ENCODE data around the gene NEURL4.
"Not testable (repeated sequence)": the region's sequence is repeated elsewhere in the genome, so short reads cannot be mapped to it uniquely, and the experiment has no call there.

The NEURL4 gene

GRCh38 chr17:7347630-7348477, 18.7 kb upstream of the NEURL4 start:
- Histone ChIP-seq H3K36me3 (ENCODE audit: control insufficient read depth, insufficient read depth, low read length) (no peaks in the 10 kb centered on the region), H3K27ac (ENCODE audit: low read length) (no peak overlapping the region), H3K4me1 (ENCODE audit: control insufficient read depth, insufficient read depth, low read length) (peaks cover 3% of the 10 kb centered on the region; the same call in 1 of the 2 replicates), H3K4me3 (ENCODE audit: low read length) (no peak overlapping the region), H3K27me3 (ENCODE audit: control insufficient read depth, insufficient read depth, low read length) (no peaks in the 10 kb centered on the region), H3K9me3 (ENCODE audit: control insufficient read depth, insufficient read depth, low read length) (no peaks in the 10 kb centered on the region)
- no CpG with 5 or more reads among the region's 19 CpGs for WGBS (ENCODE audit: insufficient coverage, insufficient read length)
- DNase-seq (ENCODE audit: low read depth, low spot score): no peak

- Histone ChIP-seq H3K27me3 (ENCODE audit: control insufficient read depth, insufficient read depth, low read length) (no peaks in the 10 kb centered on the region), H3K4me1 (ENCODE audit: control insufficient read depth, insufficient read depth, low read length) (peaks cover 3% of the 10 kb centered on the region; the same call in 1 of the 2 replicates), H3K9me3 (ENCODE audit: control insufficient read depth, insufficient read depth, low read length) (no peaks in the 10 kb centered on the region), H3K27ac (ENCODE audit: low read length) (no peak overlapping the region), H3K36me3 (ENCODE audit: control insufficient read depth, insufficient read depth, low read length) (no peaks in the 10 kb centered on the region), H3K4me3 (ENCODE audit: low read length) (no peak overlapping the region)
- WGBS (ENCODE audit: insufficient coverage, insufficient read length): no CpG with 5 or more reads among the region's 18 CpGs
- DNase-seq (ENCODE audit: low read depth, low spot score): no peak
These were observed 17.9 kb upstream of the NEURL4 start for GRCh38 chr17:7346761-7347614.

DNA sequence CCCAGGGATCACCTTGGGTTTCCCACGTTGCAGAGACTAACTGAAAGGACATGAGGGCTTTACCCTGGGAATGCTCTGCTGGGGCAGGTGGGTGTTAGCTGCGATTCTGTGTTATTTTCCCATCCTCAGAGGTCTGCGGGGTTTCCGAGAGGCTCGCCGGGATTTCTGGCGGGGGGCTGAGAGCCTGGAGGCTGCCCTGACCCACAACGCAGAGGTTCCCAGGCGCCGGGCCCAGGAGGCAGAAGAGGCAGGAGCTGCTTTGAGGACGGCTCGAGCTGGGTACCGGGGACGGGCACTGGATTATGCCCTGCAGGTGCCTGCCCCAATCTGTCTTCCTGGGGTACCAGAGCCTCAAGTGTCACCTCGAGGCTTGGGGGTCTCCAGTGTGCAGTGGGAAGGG, 14.1 kb upstream of the NEURL4 start:
- Histone ChIP-seq H3K4me3 (ENCODE audit: low read length) (no peak overlapping the region), H3K36me3 (ENCODE audit: control insufficient read depth, insufficient read depth, low read length) (no peaks in the 10 kb centered on the region), H3K27ac (ENCODE audit: low read length) (no peak overlapping the region), H3K9me3 (ENCODE audit: control insufficient read depth, insufficient read depth, low read length) (no peaks in the 10 kb centered on the region), H3K4me1 (ENCODE audit: control insufficient read depth, insufficient read depth, low read length) (no peaks in the 10 kb centered on the region), H3K27me3 (ENCODE audit: control insufficient read depth, insufficient read depth, low read length) (no peaks in the 10 kb centered on the region)
- WGBS (ENCODE audit: insufficient coverage, insufficient read length): no CpG with 5 or more reads among the region's 15 CpGs
- no peak for DNase-seq (ENCODE audit: low read depth, low spot score)

GRCh38 chr17:7341842-7342241, 12.7 kb upstream of the NEURL4 start:
- WGBS (ENCODE audit: insufficient coverage, insufficient read length): no CpG with 5 or more reads among the region's 13 CpGs
- Histone ChIP-seq H3K36me3 (ENCODE audit: control insufficient read depth, insufficient read depth, low read length) (no peaks in the 10 kb centered on the region), H3K4me3 (ENCODE audit: low read length) (no peak overlapping the region), H3K9me3 (ENCODE audit: control insufficient read depth, insufficient read depth, low read length) (no peaks in the 10 kb centered on the region), H3K4me1 (ENCODE audit: control insufficient read depth, insufficient read depth, low read length) (peaks cover 2% of the 10 kb centered on the region), H3K27me3 (ENCODE audit: control insufficient read depth, insufficient read depth, low read length) (no peaks in the 10 kb centered on the region), H3K27ac (ENCODE audit: low read length) (no peak overlapping the region)
- DNase-seq (ENCODE audit: low read depth, low spot score): no peak

DNA sequence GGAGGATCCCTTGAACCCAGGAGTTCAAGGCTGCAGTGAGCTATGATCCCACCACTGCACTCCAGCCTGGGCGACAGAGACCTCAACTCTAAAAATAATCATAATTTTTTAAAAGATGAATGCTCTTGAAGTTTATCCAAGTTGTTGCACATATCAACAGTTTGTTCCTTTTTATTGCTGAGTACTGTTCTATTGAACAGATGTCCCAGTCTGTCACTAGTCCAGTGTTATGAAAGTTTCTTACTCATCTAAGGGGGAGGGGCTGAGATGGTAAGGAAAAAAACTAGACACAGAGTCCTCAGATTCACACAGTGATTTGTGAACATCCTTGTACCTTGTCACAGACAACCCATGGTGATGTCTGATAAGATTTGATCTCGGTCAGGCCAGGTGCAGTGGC, 11.0 kb upstream of the NEURL4 start:
- H3K27me3 ChIP-seq (ENCODE audit: control insufficient read depth, insufficient read depth, low read length): no peaks in the 10 kb centered on the region
- H3K4me1 ChIP-seq (ENCODE audit: control insufficient read depth, insufficient read depth, low read length): peaks cover 3% of the 10 kb centered on the region
- no peak overlapping the region for H3K4me3 ChIP-seq (ENCODE audit: low read length)
- DNase-seq (ENCODE audit: low read depth, low spot score): no peak
- no peaks in the 10 kb centered on the region for H3K9me3 ChIP-seq (ENCODE audit: control insufficient read depth, insufficient read depth, low read length)
- H3K36me3 ChIP-seq (ENCODE audit: control insufficient read depth, insufficient read depth, low read length): no peaks in the 10 kb centered on the region
- WGBS (ENCODE audit: insufficient coverage, insufficient read length): no CpG with 5 or more reads among the region's 2 CpGs
- no peak overlapping the region for H3K27ac ChIP-seq (ENCODE audit: low read length)

- H3K4me3 ChIP-seq (ENCODE audit: low read length); H3K4me1 ChIP-seq (ENCODE audit: control insufficient read depth, insufficient read depth, low read length); DNase-seq (ENCODE audit: low read depth, low spot score); H3K27me3 ChIP-seq (ENCODE audit: control insufficient read depth, insufficient read depth, low read length); H3K27ac ChIP-seq (ENCODE audit: low read length); H3K9me3 ChIP-seq (ENCODE audit: control insufficient read depth, insufficient read depth, low read length); H3K36me3 ChIP-seq (ENCODE audit: control insufficient read depth, insufficient read depth, low read length): not testable (repeated sequence)
- WGBS (ENCODE audit: insufficient coverage, insufficient read length): no CpG with 5 or more reads among the region's 7 CpGs
These were observed 8.5 kb upstream of the NEURL4 start for GRCh38 chr17:7337600-7337999.

- no peaks in the 10 kb centered on the region for H3K27me3 ChIP-seq (ENCODE audit: control insufficient read depth, insufficient read depth, low read length)
- no CpG with 5 or more reads among the region's 17 CpGs for WGBS (ENCODE audit: insufficient coverage, insufficient read length)
- no peaks in the 10 kb centered on the region for H3K36me3 ChIP-seq (ENCODE audit: control insufficient read depth, insufficient read depth, low read length)
- H3K27ac ChIP-seq (ENCODE audit: low read length): no peak within 1 kb of the TSS
- DNase-seq (ENCODE audit: low read depth, low spot score): no peak
- H3K9me3 ChIP-seq (ENCODE audit: control insufficient read depth, insufficient read depth, low read length): no peaks in the 10 kb centered on the region
- H3K4me3 ChIP-seq (ENCODE audit: low read length): peak within 1 kb of the TSS; percentile 1; the same call in 1 of the 2 replicates
- peaks cover 3% of the 10 kb centered on the region for H3K4me1 ChIP-seq (ENCODE audit: control insufficient read depth, insufficient read depth, low read length)
These were observed 7.4 kb upstream of the NEURL4 start, which contains the start of gene ACAP1 for GRCh38 chr17:7336240-7337175. Gene ACAP1 (plus strand): TSS chr17:7336529. CDS start chr17:7336735, 206 bp downstream.

GRCh38 chr17:7335765-7336164, 6.6 kb upstream of the NEURL4 start:
- H3K27ac ChIP-seq (ENCODE audit: low read length); H3K4me3 ChIP-seq (ENCODE audit: low read length); H3K9me3 ChIP-seq (ENCODE audit: control insufficient read depth, insufficient read depth, low read length); H3K36me3 ChIP-seq (ENCODE audit: control insufficient read depth, insufficient read depth, low read length); DNase-seq (ENCODE audit: low read depth, low spot score); H3K27me3 ChIP-seq (ENCODE audit: control insufficient read depth, insufficient read depth, low read length); H3K4me1 ChIP-seq (ENCODE audit: control insufficient read depth, insufficient read depth, low read length): not testable (repeated sequence)
- WGBS (ENCODE audit: insufficient coverage, insufficient read length): no CpG with 5 or more reads among the region's 13 CpGs

DNA sequence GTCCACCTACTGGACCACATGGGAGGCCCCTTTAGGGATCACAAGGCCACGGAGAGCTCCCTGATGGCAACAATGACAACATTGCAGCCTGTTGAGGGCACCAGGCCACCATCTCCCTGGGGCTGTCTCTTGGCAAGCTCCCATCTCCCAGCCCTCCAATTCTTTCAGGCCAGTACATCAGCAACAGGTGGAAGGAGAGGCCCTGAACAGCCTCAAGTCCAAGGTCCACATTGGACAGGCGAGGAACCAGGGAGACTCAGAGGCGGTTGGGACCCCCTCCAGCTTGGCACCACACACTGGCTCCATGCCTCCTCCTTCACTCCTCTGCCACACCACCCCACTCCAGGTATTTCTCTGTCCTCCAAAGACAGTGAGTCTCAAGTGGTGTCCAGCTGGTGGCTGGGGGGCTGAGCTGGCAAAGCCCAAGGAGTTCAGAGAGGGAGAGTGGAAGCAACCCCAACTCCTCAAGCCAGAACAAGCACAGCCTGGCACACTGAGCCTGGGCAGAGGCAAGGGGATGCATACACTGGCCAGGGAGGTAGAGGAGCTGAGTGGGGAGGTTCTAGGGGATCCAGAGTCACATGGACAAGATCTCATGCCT, 5.9 kb upstream of the NEURL4 start:
- H3K4me3 ChIP-seq (ENCODE audit: low read length): no peak overlapping the region
- peaks cover 4% of the 10 kb centered on the region for H3K4me1 ChIP-seq (ENCODE audit: control insufficient read depth, insufficient read depth, low read length)
- H3K36me3 ChIP-seq (ENCODE audit: control insufficient read depth, insufficient read depth, low read length): no peaks in the 10 kb centered on the region
- H3K27me3 ChIP-seq (ENCODE audit: control insufficient read depth, insufficient read depth, low read length): no peaks in the 10 kb centered on the region
- WGBS (ENCODE audit: insufficient coverage, insufficient read length): no CpG with 5 or more reads among the region's 3 CpGs
- no peak for DNase-seq (ENCODE audit: low read depth, low spot score)
- H3K27ac ChIP-seq (ENCODE audit: low read length): no peak overlapping the region
- H3K9me3 ChIP-seq (ENCODE audit: control insufficient read depth, insufficient read depth, low read length): no peaks in the 10 kb centered on the region

Data from iPS DF 6.9 (cell line).